A673 (cell line): ENCODE results near the gene RAB38. TPM values are rescaled to one million over a fixed set of nuclear protein-coding genes. Genes with fewer than 3 reads are reported as not detected.

Source experiments
- BruUV-seq: library from RNA; stranded (reverse); fragments of 400-500 nt; replicated peaks from 2 replicates; lab custom pipeline; 2021; lab: Mats Ljungman, UMichigan
- CTCF ChIA-PET: fragments of 300-600 bp; sonication (Branson Sonifier 250); formaldehyde crosslinking; loops from one replicate; lab custom pipeline; 2022; ENCODE audit warnings: antibody characterized with exemption; lab: Charles Lee
- POLR2A ChIA-PET: fragments of 300-600 bp; sonication (Branson Sonifier 250); formaldehyde crosslinking; loops from one replicate; lab custom pipeline; 2022; ENCODE audit warnings: antibody characterized with exemption; ENCODE audit not compliant: low non-redundant PET; lab: Charles Lee
- DNase-seq: peaks from one replicate; pipeline ENCODE4 v3.0.0-alpha.2; 2015; ENCODE audit warnings: low spot score
- H3K27ac ChIP-seq: fragments of 200-600 bp; sonication (generic); 2 replicates; pipeline ENCODE4 v1.5.1; 2016; ENCODE audit warnings: mixed run types, low read depth, mild to moderate bottlenecking, mixed read lengths, antibody characterized with exemption, low read length; ENCODE audit not compliant: poor library complexity, severe bottlenecking
- H3K27me3 ChIP-seq: fragments of 200-600 bp; sonication (generic); replicated peaks from 2 replicates; pipeline ENCODE4 v1.6.1; 2017; ENCODE audit warnings: mixed run types, low read depth, mild to moderate bottlenecking, mixed read lengths, antibody characterized with exemption, low read length; ENCODE audit not compliant: insufficient read depth, poor library complexity
- H3K36me3 ChIP-seq: fragments of 200-600 bp; sonication (generic); 2 replicates; pipeline ENCODE4 v1.6.1; 2016; ENCODE audit warnings: mixed run types, mild to moderate bottlenecking, mixed read lengths, antibody characterized with exemption, low read length; ENCODE audit not compliant: insufficient read depth, poor library complexity, severe bottlenecking
- H3K4me1 ChIP-seq: fragments of 200-600 bp; sonication (generic); 2 replicates; pipeline ENCODE4 v1.6.1; 2017; ENCODE audit warnings: mixed run types, mild to moderate bottlenecking, mixed read lengths, antibody characterized with exemption, low read length; ENCODE audit not compliant: insufficient read depth, poor library complexity, severe bottlenecking
- H3K4me3 ChIP-seq: fragments of 200-600 bp; sonication (generic); 2 replicates; pipeline ENCODE4 v1.5.1; 2016; ENCODE audit warnings: low read depth, mixed run types, mild to moderate bottlenecking, mixed read lengths, low read length; ENCODE audit not compliant: poor library complexity, severe bottlenecking
- H3K9me3 ChIP-seq: fragments of 200-600 bp; sonication (generic); 2 replicates; pipeline ENCODE4 v1.6.1; 2016; ENCODE audit warnings: mixed run types, low read depth, mild to moderate bottlenecking, mixed read lengths, antibody characterized with exemption, low read length; ENCODE audit not compliant: poor library complexity, severe bottlenecking
- CTCF ChIP-seq: fragments of 300-800, 200-600 bp; sonication (generic); conservative IDR thresholded peaks from 2 replicates; pipeline ENCODE4 v1.5.1; 2017; ENCODE audit warnings: low read depth, mild to moderate bottlenecking, antibody characterized with exemption, low read length, moderate library complexity, mixed read lengths
- EZH2 ChIP-seq: fragments of 200-600 bp; sonication (generic); IDR thresholded peaks from 2 replicates; pipeline ENCODE4 v1.6.1; 2017; ENCODE audit warnings: borderline replicate concordance, low read depth, mild to moderate bottlenecking, mixed read lengths, antibody characterized with exemption, low read length; ENCODE audit not compliant: poor library complexity, severe bottlenecking
- intact Hi-C: fragments of 100-400 bp; cut with micrococcal nuclease; formaldehyde crosslinking; loops from one replicate; pipeline ENCODE4 v1.10.0; 2022; ENCODE audit not compliant: unreplicated experiment
- total RNA-seq: library from RNA; stranded (reverse); gene quantifications from 2 replicates; pipeline ENCODE4 v1.2.3, GENCODE V29; 2021

RAB38 gene
- total RNA-seq, 1 experiment from 2014 or later: 1.6 TPM

- no peak for DNase-seq
- no TSS peak for BruUV-seq
- Histone ChIP-seq H3K9me3 (no peaks in the 10 kb centered on the region), H3K4me1 (no peaks in the 10 kb centered on the region), H3K4me3 (no peak overlapping the region), H3K36me3 (no peaks in the 10 kb centered on the region), H3K27ac (no peak overlapping the region), H3K27me3 (no peaks in the 10 kb centered on the region)
- TF ChIP-seq CTCF (no peak), EZH2 (no peak)
- POLR2A ChIA-PET: no interaction called here
- CTCF ChIA-PET: no interaction called here
- intact Hi-C loops: no loop called here
Observed at GRCh38 chr11:88151709-88152265, 23.5 kb downstream of the RAB38 start.

- TF ChIP-seq EZH2: no peak
- TF ChIP-seq CTCF: no peak
- H3K36me3 ChIP-seq: no peaks in the 10 kb centered on the region
- H3K27ac ChIP-seq: no peak overlapping the region
- H3K4me3 ChIP-seq: no peak overlapping the region
- no peak for DNase-seq
- ChIA-PET POLR2A (no interaction called here), CTCF (no interaction called here)
- H3K9me3 ChIP-seq: no peaks in the 10 kb centered on the region
- no TSS peak for BruUV-seq
- no peaks in the 10 kb centered on the region for H3K4me1 ChIP-seq
- intact Hi-C loops: no loop called here
- no peaks in the 10 kb centered on the region for H3K27me3 ChIP-seq
Observed at GRCh38 chr11:88146106-88146505, 29.1 kb downstream of the RAB38 start.

- H3K36me3 ChIP-seq: no peaks in the 10 kb centered on the region
- H3K27ac ChIP-seq: no peak overlapping the region
- DNase-seq: no peak
- CTCF ChIA-PET: no interaction called here
- no peaks in the 10 kb centered on the region for H3K9me3 ChIP-seq
- intact Hi-C loops: no loop called here
- H3K4me3 ChIP-seq: no peak overlapping the region
- no TSS peak for BruUV-seq
- H3K4me1 ChIP-seq: no peaks in the 10 kb centered on the region
- POLR2A ChIA-PET: no interaction called here
- H3K27me3 ChIP-seq: no peaks in the 10 kb centered on the region
- no peak for TF ChIP-seq CTCF
- TF ChIP-seq EZH2: no peak
Observed at GRCh38 chr11:88139865-88140264, 35.4 kb downstream of the RAB38 start.
